GM21576 (cell line): ENCODE results near the gene TUBB4A.

ENCODE experiments used
- ATAC-seq: cut with Tn5 transposase; IDR thresholded peaks from one replicate; pipeline ENCODE4 v1.9.1; 2021; ENCODE audit warnings: mild to moderate bottlenecking, moderate library complexity; ENCODE audit not compliant: unreplicated experiment

The TUBB4A gene

DNA sequence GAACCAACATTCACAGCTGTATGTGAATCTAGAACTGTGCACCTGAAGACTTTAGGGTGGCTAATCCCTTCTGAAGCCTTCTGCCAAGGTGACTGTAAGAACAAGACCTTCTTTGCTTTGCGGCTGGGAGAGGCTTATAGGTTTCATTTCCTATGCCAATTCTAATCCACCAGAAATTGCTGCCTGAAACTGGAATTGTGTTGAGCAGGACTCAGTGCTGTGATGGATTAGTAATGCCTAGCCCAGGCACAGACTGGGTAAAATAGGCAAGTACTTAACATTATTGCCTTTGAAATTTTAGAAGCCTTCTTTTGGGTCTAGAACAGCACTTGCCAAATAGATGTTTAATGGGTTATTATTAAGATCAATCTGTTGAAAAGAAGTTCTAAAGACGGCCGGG lies 54.1 kb downstream of the TUBB4A start:
- ATAC-seq = no peak

DNA sequence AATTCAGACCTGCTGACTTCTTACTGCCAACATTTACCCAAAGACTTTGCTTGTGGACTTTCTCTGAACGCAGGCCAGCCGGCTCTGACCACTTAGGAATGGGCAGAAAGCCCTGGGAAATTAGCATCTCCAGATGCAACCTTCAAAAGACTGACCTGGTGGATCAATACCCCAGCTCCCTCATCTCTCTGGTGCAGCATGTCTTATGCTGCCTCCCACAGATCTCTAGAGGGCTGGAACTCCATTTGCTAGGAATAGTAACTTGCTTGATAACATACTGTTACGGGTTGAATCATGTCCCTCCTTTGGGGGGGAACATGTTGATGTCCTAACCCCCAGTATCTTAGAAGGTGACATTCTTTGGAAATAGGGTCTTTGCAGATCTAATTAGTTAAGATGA lies 55.7 kb downstream of the TUBB4A start:
- ATAC-seq = no peak
